HepG2 (cell line): ENCODE results near the gene SPINDOC. TPM values are rescaled to one million over a fixed set of nuclear protein-coding genes. Genes with fewer than 3 reads are reported as not detected.

Experiments
- FIP1L1 ChIP-seq: fragments of 200-400 bp; formaldehyde crosslinking; IDR thresholded peaks from 2 replicates; pipeline ENCODE4 v1.6.1; 2018; ENCODE audit warnings: low read depth, mild to moderate bottlenecking, low read length, moderate library complexity, borderline replicate concordance; ENCODE audit not compliant: insufficient read depth
- HDAC2 ChIP-seq: sonication (generic); formaldehyde crosslinking; IDR thresholded peaks from 2 replicates; pipeline ENCODE4 v1.4.0; 2020; ENCODE audit warnings: missing genetic modification reagents
- MXD3 ChIP-seq: IDR thresholded peaks from 2 replicates; pipeline ENCODE4 v1.6.1; 2016; ENCODE audit warnings: mild to moderate bottlenecking, missing biosample characterization, missing genetic modification reagents
- NRL ChIP-seq: sonication (generic); formaldehyde crosslinking; IDR thresholded peaks from 2 replicates; pipeline ENCODE4 v1.5.0; 2020; ENCODE audit warnings: missing genetic modification reagents, mild to moderate bottlenecking, moderate library complexity, borderline replicate concordance
- REL ChIP-seq: sonication (generic); formaldehyde crosslinking; conservative IDR thresholded peaks from 2 replicates; pipeline ENCODE4 v1.8.0; 2022; ENCODE audit warnings: mild to moderate bottlenecking, missing genetic modification reagents, moderate library complexity
- SIN3A ChIP-seq: IDR thresholded peaks from 2 replicates; pipeline ENCODE4 v1.6.1; 2011; ENCODE audit warnings: low read depth, mild to moderate bottlenecking, control low read depth, low read length, borderline replicate concordance
- SIX4 ChIP-seq: sonication (generic); formaldehyde crosslinking; IDR thresholded peaks from 2 replicates; pipeline ENCODE4 v1.4.0; 2020; ENCODE audit warnings: missing genetic modification reagents
- TBL1XR1 ChIP-seq: fragments of 150-350 bp; IDR thresholded peaks from 2 replicates; pipeline ENCODE4 v1.6.1; 2014; ENCODE audit warnings: borderline replicate concordance, low read length; ENCODE audit not compliant: partially characterized antibody
- ZFY ChIP-seq: sonication (generic); formaldehyde crosslinking; IDR thresholded peaks from 2 replicates; pipeline ENCODE4 v1.4.0; 2020; ENCODE audit warnings: missing genetic modification reagents
- ZGPAT ChIP-seq: IDR thresholded peaks from 2 replicates; pipeline ENCODE4 v1.6.1; 2016; ENCODE audit warnings: mild to moderate bottlenecking
- ZNF331 ChIP-seq: sonication (generic); formaldehyde crosslinking; IDR thresholded peaks from 2 replicates; pipeline ENCODE4 v1.4.0; 2020; ENCODE audit warnings: missing genetic modification reagents
- ZNF441 ChIP-seq: sonication (generic); formaldehyde crosslinking; IDR thresholded peaks from 2 replicates; pipeline ENCODE4 v1.7.0; 2021; ENCODE audit warnings: missing genetic modification reagents, borderline replicate concordance
- ZNF543 ChIP-seq: sonication (generic); formaldehyde crosslinking; IDR thresholded peaks from 2 replicates; pipeline ENCODE4 v1.4.0; 2020; ENCODE audit warnings: mild to moderate bottlenecking, missing genetic modification reagents
- ZNF766 ChIP-seq: sonication (generic); formaldehyde crosslinking; IDR thresholded peaks from 2 replicates; pipeline ENCODE4 v1.5.0; 2020; ENCODE audit warnings: missing genetic modification reagents, borderline replicate concordance
- ZNF883 ChIP-seq: sonication (generic); formaldehyde crosslinking; IDR thresholded peaks from 2 replicates; pipeline ENCODE4 v1.5.1; 2020; ENCODE audit warnings: mild to moderate bottlenecking, missing genetic modification reagents; ENCODE audit errors: not compliant biosample characterization
- polyA plus RNA-seq, 8 experiments: library from polyadenylated mRNA; depleted of rRNA in 3 of 8; stranded (reverse) in 7 of 8; unstranded in 1 of 8; fragments of >200 nt; fragmentation: Illumina TruSeq in 4 of 8; extraction: Trizol in 4 of 8; gene quantifications; 2 replicates each; pipeline versions ENCODE4 v1.2.1 to v1.2.3, GENCODE V29; 2011 to 2016; ENCODE audit warnings: low read depth in 4 of 8, missing spikeins in 1 of 8, mixed read lengths in 1 of 8; ENCODE audit not compliant: insufficient read depth in 1 of 8
- total RNA-seq, 5 experiments: library from RNA; depleted of rRNA; stranded (reverse); fragments of >200 nt; fragmentation: Illumina TruSeq; extraction: Trizol; gene quantifications; 2 replicates each; pipeline ENCODE4 v1.2.3, GENCODE V29; 2016; ENCODE audit warnings: low read depth in 1 of 5
- TF ChIP-seq, protein P1 (sequence below): sonication (generic); formaldehyde crosslinking; IDR thresholded peaks from 2 replicates; pipeline ENCODE4 v1.8.0; 2022; ENCODE audit warnings: missing genetic modification reagents, low read depth, mild to moderate bottlenecking, borderline replicate concordance
- TF ChIP-seq, protein P2 (sequence below): sonication (generic); formaldehyde crosslinking; IDR thresholded peaks from 2 replicates; pipeline ENCODE4 v1.4.0; 2020; ENCODE audit warnings: mild to moderate bottlenecking, missing genetic modification reagents
- TF ChIP-seq, protein P3 (sequence below): sonication (generic); formaldehyde crosslinking; IDR thresholded peaks from 2 replicates; pipeline ENCODE4 v1.8.0; 2022; ENCODE audit warnings: mild to moderate bottlenecking, missing genetic modification reagents

Gene SPINDOC
- total and polyA plus RNA-seq, 2 of the 13 experiments (the other 11 are each of a cell fraction or from before 2014, with no cell fraction given): 21.4 to 29.9 TPM

GRCh38 chr11:63862923-63863322, 49.7 kb downstream of the SPINDOC start (continued):
- TF ChIP-seq, protein P1, sequence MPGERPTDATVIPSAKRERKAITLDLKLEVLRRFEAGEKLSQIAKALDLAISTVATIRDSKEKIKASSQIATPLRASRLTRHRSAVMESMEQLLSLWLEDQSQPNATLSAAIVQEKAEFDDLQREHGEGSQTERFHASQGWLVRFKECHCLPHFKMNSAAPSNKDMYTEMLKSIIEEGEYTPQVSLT: no peak
- no peak for TF ChIP-seq ZNF441
- no peak for TF ChIP-seq FIP1L1
- TF ChIP-seq, protein P2, sequence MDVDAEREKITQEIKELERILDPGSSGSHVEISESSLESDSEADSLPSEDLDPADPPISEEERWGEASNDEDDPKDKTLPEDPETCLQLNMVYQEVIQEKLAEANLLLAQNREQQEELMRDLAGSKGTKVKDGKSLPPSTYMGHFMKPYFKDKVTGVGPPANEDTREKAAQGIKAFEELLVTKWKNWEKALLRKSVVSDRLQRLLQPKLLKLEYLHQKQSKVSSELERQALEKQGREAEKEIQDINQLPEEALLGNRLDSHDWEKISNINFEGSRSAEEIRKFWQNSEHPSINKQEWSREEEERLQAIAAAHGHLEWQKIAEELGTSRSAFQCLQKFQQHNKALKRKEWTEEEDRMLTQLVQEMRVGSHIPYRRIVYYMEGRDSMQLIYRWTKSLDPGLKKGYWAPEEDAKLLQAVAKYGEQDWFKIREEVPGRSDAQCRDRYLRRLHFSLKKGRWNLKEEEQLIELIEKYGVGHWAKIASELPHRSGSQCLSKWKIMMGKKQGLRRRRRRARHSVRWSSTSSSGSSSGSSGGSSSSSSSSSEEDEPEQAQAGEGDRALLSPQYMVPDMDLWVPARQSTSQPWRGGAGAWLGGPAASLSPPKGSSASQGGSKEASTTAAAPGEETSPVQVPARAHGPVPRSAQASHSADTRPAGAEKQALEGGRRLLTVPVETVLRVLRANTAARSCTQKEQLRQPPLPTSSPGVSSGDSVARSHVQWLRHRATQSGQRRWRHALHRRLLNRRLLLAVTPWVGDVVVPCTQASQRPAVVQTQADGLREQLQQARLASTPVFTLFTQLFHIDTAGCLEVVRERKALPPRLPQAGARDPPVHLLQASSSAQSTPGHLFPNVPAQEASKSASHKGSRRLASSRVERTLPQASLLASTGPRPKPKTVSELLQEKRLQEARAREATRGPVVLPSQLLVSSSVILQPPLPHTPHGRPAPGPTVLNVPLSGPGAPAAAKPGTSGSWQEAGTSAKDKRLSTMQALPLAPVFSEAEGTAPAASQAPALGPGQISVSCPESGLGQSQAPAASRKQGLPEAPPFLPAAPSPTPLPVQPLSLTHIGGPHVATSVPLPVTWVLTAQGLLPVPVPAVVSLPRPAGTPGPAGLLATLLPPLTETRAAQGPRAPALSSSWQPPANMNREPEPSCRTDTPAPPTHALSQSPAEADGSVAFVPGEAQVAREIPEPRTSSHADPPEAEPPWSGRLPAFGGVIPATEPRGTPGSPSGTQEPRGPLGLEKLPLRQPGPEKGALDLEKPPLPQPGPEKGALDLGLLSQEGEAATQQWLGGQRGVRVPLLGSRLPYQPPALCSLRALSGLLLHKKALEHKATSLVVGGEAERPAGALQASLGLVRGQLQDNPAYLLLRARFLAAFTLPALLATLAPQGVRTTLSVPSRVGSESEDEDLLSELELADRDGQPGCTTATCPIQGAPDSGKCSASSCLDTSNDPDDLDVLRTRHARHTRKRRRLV: no peak
- peak; percentile 42; the same call in 1 of the 2 replicates for TF ChIP-seq ZNF331 (CRISPR knock-in tag)
- TF ChIP-seq REL (CRISPR knock-in tag): no peak
- no peak for TF ChIP-seq ZNF543 (CRISPR knock-in tag)
- TF ChIP-seq HDAC2 (CRISPR knock-in tag): peak; percentile 75; the same call in 1 of the 2 replicates
- no peak for TF ChIP-seq TBL1XR1
- TF ChIP-seq, protein P3, sequence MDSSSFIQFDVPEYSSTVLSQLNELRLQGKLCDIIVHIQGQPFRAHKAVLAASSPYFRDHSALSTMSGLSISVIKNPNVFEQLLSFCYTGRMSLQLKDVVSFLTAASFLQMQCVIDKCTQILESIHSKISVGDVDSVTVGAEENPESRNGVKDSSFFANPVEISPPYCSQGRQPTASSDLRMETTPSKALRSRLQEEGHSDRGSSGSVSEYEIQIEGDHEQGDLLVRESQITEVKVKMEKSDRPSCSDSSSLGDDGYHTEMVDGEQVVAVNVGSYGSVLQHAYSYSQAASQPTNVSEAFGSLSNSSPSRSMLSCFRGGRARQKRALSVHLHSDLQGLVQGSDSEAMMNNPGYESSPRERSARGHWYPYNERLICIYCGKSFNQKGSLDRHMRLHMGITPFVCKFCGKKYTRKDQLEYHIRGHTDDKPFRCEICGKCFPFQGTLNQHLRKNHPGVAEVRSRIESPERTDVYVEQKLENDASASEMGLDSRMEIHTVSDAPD: peak; percentile 24; the same call in 1 of the 2 replicates
- TF ChIP-seq ZNF766 (CRISPR knock-in tag): no peak
- TF ChIP-seq SIN3A: no peak
- TF ChIP-seq SIX4 (CRISPR knock-in tag): no peak
- TF ChIP-seq MXD3 (CRISPR knock-in tag): no peak
- TF ChIP-seq ZNF883: no peak
- no peak for TF ChIP-seq NRL
- TF ChIP-seq ZGPAT (CRISPR knock-in tag): 0 out of 2 replicates have a peak, but pooled peaks have one; percentile 43
- TF ChIP-seq ZFY (CRISPR knock-in tag): peak; percentile 61
